ENCODE results near the gene LTBR.

LTBR gene

DNA sequence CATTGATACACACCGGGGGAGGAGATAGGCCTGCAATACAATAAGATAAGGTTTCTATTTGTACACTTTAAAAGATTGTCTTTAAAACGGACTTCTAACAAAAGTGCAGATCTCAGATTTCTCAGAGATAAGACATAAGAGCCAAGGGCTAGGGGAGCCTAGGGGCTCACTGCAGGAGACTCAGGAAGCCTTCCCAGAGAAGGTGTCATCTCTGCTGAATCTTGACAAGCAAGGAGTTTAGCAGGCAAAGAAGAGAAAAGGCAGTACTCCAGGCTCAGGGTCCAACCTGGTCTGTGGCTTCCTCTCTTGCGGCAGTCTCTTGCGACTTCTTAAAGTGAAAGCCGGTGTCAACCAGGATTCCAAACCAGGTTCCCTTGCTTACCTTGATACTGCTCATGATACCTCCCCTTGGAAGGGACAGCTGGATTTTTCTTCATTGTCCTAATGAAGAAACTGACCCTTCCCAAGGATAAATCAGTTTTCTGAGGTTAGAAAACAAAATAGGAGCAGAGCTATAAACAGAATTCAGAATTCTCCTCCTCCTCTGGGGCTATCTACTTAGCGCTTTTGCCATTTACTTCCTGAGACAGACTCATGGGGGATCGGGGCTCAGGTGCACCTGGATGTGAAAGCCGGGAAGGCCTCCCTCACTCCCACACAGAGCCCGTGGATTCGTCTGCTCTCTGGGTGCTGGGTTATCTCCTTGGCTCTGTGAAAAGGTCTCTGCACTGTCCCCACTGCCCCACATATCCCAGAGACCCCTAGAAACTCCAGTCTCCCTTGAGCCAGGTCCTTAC, 6.9 kb upstream of the LTBR start:
- in situ Hi-C loops (cut with HindIII; ENCODE audit: low pct_ligation_motif_present, low pct_unique_long_range_greater_than_20kb, low sequenced_read_pairs): no loop called here
- no peak for DNase-seq

DNA sequence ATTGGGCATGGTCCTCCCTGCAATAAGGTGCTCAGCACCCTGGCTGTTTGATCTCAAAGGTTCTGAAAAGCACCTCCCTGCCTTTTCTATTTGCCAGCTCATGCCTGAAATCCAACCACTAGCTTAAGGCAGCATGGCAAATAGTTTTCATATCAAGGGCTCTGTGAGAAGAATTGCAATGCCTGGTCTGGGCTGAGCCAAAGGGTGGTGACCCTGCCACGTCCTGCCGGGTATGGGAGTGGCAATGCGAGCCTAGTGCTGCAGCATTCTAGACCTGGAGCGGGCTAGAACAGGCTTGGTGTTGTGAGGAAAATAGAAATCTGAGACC, 6.3 kb upstream of the LTBR start:
- DNase-seq: no peak
- in situ Hi-C loops (cut with HindIII; ENCODE audit: low pct_ligation_motif_present, low pct_unique_long_range_greater_than_20kb, low sequenced_read_pairs): no loop called here

DNA sequence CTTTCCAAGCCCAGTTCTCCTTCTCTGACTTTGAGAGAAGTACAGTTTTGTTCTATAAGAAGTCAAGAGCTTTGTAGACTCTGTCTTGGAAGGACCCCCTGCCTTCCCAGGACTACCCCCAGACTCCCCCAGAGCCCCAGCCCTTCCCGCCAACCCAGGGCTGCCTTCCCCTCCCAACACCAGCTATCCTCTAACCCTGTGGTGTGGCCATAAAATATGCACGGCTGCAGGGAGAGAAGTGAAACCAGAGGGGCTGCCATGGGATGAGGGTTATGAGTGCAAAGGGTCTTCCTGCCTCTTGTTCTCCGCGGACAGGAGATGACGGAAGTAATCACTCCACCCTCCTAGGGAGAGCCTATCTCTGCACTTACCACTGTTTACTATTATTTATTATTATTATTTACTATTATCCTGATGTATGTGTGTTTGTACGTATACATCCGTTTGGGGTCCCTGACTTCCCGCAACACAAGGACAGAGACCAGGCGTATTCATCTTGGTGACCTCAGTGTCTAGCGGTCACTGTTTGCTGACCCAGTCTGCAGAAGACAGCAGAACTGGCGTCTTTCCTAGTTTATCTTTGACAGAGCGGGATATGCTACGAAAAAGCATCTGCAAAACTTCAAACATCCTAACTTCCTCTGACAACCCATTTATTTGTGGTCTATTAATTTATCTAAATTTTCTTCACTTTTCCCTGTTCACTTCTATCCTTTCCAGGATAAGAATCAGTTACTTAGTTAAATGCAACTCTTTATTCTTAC, 5.1 kb upstream of the LTBR start:
- no peak for DNase-seq

DNA sequence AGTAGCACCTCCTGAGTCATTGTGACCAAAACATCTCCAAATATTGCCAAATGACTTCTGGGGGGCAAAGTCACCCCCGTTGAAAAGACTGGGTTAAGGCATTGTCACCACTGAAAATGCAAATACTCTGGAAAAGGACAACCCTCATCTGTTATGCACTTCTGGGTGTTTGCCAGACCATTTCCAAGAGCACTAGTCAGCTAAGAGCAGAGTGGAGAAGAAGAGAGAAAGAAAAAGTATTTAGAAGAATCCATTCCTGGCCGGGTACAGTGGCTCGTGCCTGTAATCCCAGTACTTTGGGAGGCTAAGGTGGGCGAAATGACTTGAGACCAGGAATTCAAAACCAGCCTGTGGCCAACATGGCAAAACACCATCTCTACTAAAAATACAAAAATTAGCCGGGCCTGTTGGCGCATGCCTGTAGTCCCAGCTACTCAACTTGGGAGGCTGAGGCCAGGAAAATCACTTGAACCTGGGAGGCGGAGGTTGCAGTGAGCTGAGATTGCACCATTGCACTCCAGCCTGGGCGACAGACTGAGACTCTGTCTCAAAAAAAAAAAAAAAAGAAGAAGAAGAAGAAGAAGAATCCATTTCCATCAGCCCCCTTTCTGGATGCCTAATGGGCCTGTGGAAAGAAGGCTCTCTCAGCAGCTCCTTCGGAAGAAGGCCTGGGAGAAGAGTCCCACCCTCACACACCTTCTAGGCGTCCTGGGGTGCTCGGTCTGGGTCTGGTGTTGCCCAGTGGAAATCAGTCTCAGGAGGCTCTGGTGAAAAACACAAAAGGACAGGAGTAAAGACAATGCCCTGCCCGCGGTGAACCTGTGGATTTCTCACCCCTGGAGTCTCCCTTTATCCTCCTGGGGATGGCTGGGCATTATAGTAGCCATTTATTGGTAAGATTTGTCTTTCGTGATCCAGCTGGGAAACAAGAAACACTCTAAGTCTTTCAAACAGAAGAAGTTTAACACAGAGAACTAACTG, 3.5 kb upstream of the LTBR start:
- in situ Hi-C loops (cut with HindIII; ENCODE audit: low pct_ligation_motif_present, low pct_unique_long_range_greater_than_20kb, low sequenced_read_pairs): no loop called here
- DNase-seq: no peak

More for the DNA sequence above, 5.1 kb upstream of the LTBR start:
- in situ Hi-C loops (cut with HindIII; ENCODE audit: low pct_ligation_motif_present, low pct_unique_long_range_greater_than_20kb, low sequenced_read_pairs): no loop called here

DNA sequence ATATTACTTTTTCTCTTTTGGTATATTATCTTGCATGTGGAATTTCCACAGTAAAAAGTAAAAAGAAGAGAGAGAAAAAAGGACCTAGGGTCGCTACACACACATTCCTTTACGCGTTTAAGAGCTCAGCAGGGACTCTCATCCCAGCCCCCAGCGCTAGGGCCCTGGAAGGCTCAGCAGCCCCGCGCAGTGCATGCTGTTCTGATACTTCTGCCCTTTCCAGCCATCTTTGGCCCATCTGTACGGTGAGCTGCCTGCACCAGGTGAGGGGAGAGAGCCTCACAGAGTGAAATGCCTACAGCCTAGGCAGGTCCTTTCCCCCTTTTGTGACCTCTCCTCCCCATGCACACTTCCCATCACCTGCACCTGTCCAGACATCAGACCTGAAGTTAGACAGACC, 1.6 kb upstream of the LTBR start:
- in situ Hi-C loops (cut with HindIII; ENCODE audit: low pct_ligation_motif_present, low pct_unique_long_range_greater_than_20kb, low sequenced_read_pairs): no loop called here
- no peak for DNase-seq

DNA sequence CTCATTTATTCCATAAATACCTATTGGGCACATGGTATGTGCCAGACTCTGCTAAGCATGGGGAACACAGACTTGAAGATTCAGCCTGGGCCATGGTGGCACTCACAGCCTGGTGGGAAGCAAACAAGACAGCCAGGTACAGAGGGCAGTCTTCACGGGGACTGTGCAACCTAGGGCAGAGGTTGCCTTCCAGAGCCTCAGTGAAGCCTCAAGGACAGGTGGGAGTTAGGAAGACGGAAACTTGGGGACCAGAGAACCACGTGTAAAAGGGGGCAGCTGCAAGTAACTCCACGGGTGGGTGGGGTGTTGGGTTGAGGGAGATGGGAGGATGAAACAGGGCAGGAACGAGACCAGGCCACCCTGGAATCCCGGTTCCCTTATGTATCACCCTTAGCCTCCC, 980 bp upstream of the LTBR start:
- DNase-seq: no peak
- in situ Hi-C loops (cut with HindIII; ENCODE audit: low pct_ligation_motif_present, low pct_unique_long_range_greater_than_20kb, low sequenced_read_pairs): no loop called here

DNA sequence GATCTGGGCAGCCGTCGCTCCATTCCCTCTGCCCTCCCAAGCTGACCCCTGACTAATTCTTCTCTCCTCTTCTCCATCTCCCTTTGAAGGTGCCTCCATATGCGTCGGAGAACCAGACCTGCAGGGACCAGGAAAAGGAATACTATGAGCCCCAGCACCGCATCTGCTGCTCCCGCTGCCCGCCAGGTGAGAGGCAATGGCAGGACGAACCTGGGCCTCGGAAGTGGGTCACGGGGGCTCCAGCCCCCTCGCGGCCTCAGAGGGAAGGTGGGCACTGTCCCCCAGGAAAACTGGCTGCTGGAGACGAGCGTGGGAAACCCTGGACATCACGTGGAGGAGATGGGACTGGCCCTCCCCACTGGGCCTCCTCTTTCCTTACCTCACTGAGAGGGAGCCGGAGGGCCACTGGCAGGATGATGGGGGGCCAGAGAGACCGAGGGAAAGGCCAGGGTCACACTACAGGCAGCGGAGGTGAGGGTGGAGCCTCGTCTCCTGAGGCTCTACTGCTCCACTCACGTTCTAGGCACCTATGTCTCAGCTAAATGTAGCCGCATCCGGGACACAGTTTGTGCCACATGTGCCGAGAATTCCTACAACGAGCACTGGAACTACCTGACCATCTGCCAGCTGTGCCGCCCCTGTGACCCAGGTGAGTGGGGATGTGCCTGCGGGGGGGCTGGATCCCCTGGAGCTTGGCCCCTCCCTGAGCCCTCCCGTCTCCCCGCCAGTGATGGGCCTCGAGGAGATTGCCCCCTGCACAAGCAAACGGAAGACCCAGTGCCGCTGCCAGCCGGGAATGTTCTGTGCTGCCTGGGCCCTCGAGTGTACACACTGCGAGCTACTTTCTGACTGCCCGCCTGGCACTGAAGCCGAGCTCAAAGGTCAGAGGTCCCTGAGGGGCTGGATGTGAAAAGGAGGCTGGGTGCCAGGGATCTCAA, 806 bp downstream of the LTBR start:
- DNase-seq: peak; percentile 32
- in situ Hi-C loops (cut with HindIII; ENCODE audit: low pct_ligation_motif_present, low pct_unique_long_range_greater_than_20kb, low sequenced_read_pairs): no loop called here

DNA sequence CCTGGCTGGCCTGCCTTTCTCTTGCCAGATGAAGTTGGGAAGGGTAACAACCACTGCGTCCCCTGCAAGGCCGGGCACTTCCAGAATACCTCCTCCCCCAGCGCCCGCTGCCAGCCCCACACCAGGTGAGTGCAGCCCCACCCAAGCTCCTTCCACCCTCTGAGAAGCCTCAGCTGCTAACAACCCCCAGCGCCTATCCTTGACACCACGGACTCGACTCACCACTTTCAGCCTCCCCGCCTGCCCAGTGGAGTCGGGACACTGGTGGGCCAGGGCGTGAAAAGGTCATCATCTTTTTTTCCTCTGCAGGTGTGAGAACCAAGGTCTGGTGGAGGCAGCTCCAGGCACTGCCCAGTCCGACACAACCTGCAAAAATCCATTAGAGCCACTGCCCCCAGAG, 2.1 kb downstream of the LTBR start:
- in situ Hi-C loops (cut with HindIII; ENCODE audit: low pct_ligation_motif_present, low pct_unique_long_range_greater_than_20kb, low sequenced_read_pairs): no loop called here

DNA sequence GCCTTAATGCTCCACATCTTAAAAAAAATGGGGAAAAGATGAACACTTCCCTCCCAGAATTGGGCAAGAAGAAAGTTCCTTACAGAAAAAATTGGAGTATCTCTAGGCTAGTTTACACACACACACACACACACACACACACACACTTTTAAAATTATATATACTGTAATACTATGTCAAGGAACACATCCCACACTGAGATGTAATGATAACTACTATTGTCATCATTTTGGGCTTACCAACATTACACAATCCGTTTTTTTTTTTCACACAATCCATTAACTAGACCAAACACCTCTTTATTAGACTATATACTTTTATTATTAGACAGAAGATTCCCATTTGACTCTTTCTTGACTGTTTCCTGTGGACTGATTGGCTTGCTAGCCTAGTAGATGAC, 2.5 kb downstream of the LTBR start:
- in situ Hi-C loops (cut with HindIII; ENCODE audit: low pct_ligation_motif_present, low pct_unique_long_range_greater_than_20kb, low sequenced_read_pairs): no loop called here
- DNase-seq: no peak

More for the DNA sequence above, 2.1 kb downstream of the LTBR start:
- DNase-seq: no peak

DNA sequence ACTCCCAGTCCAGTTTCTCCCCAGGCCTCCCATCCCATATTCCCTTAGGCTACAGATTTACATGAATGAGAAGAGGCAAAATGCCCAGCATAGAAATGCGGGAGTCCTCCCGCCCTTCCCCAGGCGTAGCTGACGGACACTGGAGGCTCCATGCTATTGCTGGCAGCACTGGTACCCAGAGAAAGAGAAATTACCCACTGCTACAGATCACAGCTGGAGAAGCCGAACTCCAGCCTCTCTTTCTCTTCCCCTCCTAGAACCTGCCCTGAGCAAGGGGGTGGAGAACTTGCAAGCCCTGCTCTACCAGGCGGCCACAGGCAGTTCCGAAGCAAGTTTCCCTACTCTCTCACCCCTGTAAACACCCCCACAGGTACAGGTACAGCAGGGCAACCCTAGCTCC, 3.6 kb downstream of the LTBR start:
- DNase-seq: no peak
- in situ Hi-C loops (cut with HindIII; ENCODE audit: low pct_ligation_motif_present, low pct_unique_long_range_greater_than_20kb, low sequenced_read_pairs): no loop called here

DNA sequence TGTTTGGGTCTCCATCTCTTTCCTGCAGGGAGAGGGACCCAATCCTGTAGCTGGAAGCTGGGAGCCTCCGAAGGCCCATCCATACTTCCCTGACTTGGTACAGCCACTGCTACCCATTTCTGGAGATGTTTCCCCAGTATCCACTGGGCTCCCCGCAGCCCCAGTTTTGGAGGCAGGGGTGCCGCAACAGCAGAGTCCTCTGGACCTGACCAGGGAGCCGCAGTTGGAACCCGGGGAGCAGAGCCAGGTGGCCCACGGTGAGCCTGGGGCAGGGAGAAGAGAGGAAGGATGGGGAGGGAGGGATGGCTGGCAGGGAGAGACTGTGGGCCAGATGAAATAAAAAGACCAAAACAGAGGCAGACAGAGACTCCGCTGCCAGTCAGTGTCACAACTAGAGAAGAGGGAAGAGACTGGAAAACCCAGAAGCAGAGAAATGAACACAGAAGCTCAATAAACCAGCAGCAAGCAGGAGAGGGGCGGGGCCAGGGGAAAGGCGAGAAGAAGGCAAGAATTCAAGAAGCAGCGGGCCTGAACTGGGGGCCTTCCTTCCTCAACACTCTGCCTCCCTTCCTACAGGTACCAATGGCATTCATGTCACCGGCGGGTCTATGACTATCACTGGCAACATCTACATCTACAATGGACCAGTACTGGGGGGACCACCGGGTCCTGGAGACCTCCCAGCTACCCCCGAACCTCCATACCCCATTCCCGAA, 6.3 kb downstream of the LTBR start:
- no peak for DNase-seq
- in situ Hi-C loops (cut with HindIII; ENCODE audit: low pct_ligation_motif_present, low pct_unique_long_range_greater_than_20kb, low sequenced_read_pairs): no loop called here

DNA sequence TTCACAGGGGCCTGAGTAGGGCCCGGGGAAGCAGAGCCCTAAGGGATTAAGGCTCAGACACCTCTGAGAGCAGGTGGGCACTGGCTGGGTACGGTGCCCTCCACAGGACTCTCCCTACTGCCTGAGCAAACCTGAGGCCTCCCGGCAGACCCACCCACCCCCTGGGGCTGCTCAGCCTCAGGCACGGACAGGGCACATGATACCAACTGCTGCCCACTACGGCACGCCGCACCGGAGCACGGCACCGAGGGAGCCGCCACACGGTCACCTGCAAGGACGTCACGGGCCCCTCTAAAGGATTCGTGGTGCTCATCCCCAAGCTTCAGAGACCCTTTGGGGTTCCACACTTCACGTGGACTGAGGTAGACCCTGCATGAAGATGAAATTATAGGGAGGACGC, 7.1 kb downstream of the LTBR start:
- in situ Hi-C loops (cut with HindIII; ENCODE audit: low pct_ligation_motif_present, low pct_unique_long_range_greater_than_20kb, low sequenced_read_pairs): no loop called here
- DNase-seq: no peak

DNA sequence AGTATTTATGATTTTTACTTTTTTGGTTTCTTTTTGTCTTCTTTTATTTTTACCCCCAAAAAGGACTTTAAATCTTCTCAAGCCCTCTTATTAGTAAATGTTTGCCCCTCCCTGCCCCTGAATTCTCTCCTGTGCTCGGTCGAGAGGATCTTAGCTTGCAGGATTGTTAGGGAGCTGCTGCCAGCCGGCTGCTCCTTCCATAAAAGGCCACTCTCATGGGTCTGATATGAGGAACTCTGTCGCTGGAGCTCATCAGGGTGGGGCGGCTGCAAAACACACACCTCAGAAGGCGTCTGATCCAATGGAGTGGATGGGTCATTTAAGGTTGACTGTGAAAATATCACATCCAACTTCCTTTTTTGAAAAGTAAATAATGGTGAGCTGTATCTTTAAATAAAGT, 8.5 kb downstream of the LTBR start:
- in situ Hi-C loops (cut with HindIII; ENCODE audit: low pct_ligation_motif_present, low pct_unique_long_range_greater_than_20kb, low sequenced_read_pairs): no loop called here
- no peak for DNase-seq

DNA sequence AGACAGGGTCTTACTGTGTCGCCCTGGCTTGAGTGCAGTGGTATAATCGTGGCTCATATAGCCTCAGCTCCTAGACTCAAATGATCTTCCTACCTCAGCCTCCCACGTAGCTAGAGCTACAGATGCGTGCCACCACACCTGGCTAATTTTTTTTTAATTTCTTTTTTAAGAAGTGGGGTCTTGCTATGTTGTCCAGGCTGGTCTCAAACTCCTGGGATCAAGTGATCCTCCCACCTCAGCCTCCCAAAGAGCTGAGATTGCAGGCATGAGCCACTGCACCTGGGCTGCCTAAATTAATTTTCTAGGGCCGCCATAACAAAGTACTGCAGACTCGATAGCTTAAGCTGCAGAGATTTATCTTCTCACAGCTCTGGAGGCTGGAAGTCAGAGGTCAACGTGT, 9.1 kb downstream of the LTBR start:
- DNase-seq: no peak
- in situ Hi-C loops (cut with HindIII; ENCODE audit: low pct_ligation_motif_present, low pct_unique_long_range_greater_than_20kb, low sequenced_read_pairs): no loop called here

DNA sequence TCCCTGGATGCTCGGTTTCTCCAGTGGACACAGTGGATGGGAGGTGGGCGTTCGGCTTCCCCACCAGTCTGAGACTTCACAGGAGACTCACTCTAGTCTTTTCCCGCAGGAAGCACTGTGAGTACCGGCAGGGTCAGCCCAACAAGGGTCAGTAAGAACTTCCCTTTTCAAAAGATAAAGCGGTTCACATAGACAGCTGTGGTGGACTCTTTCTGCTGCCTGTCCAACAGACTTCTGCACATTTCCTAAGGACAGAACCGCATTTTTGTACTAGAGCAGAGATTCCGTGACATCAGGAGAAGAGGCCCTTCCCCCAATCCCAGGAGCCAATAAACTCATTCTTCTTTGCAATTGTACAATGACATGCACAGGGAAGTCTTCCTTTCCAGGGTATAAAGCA, 10.4 kb downstream of the LTBR start:
- in situ Hi-C loops (cut with HindIII; ENCODE audit: low pct_ligation_motif_present, low pct_unique_long_range_greater_than_20kb, low sequenced_read_pairs): no loop called here
- DNase-seq: no peak

DNA sequence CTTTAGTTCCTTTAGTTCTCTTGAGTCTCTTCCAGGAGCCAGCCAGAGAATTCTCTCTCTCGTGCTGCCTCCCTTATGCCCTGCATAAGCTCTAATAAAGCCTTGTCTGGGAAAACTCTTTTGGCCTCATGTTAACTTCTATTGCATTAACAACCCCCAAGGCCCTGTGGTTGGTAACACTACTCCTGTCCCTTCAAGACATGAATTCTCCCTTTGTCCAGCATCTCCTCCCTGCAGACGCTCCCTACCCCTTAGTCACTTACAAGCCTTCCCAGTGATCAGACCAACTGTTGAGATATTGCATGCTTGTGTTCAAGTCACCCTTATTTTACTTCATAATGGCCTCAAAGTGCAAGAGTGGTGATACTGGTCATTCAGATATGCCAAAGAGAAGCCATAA, 12.1 kb downstream of the LTBR start:
- no peak for DNase-seq
- in situ Hi-C loops (cut with HindIII; ENCODE audit: low pct_ligation_motif_present, low pct_unique_long_range_greater_than_20kb, low sequenced_read_pairs): no loop called here

DNA sequence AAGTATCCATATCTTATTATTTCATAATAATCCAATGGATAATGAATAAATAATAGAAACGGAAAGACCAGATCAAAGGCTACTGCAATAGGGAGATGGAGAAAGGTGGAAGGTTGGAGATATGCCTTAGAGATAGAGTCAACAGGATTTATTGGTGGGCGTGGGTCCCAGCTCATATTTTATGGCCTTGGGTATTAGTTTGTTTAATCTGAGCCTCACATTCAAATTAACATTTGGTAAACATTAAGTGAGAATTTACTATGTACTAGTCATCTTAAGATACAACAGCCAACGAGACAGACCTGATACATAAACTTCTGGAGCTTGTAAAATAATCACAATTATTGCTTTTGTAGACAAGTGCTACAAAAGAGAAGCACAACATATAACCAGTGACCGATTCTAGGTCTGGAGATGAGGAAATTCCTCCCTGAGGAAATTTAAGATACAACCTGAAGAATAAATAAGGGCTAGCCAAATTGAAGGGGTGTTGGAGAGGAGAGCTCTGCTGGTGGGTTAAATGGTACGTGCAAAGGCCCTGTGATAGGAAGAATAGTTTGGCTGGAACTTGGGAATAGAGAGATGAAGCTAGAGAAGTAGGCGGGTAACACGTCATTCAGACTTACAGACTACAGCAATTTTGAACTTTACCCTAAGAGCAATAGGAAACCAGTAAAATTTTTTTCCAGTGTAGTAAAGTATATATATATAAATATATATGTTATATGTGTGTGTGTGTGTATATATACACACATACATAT, 16.1 kb downstream of the LTBR start:
- no peak for DNase-seq
- in situ Hi-C loops (cut with HindIII; ENCODE audit: low pct_ligation_motif_present, low pct_unique_long_range_greater_than_20kb, low sequenced_read_pairs): no loop called here
